Ovary (tissue), 3 donors: ENCODE measurements around the gene HDC.

Source experiments
- CTCF ChIP-seq, 3 donors: fragments of 450-650 bp in 2 of 3; fragments of 200-600 bp in 1 of 3; IDR thresholded peaks; one replicate each; pipeline versions ENCODE4 v1.5.1 to v1.8.0; 2016 to 2022; ENCODE audit warnings: antibody characterized with exemption in 3 of 3, mild to moderate bottlenecking in 1 of 3
- EP300 ChIP-seq: sonication (generic); formaldehyde crosslinking; IDR thresholded peaks from one replicate; pipeline ENCODE4 v1.6.1; 2017; ENCODE audit warnings: antibody characterized with exemption
- POLR2A ChIP-seq: fragments of 450-650 bp; IDR thresholded peaks from one replicate; pipeline ENCODE4 v1.6.1; 2017; ENCODE audit warnings: antibody characterized with exemption, mild to moderate bottlenecking, moderate library complexity
- donor health status: DM: no; HTN: no; CAD: no.

GRCh38 chr15:50262533-50262932 is 3.0 kb downstream of the HDC start:
- no peak for TF ChIP-seq CTCF (IDR thresholded peaks at IDR 0.05)
- TF ChIP-seq POLR2A, result no peak
- no peak for TF ChIP-seq EP300
